Ascending aorta (tissue), 2 donors: ENCODE measurements around the gene WBP1L. TPM values are rescaled to one million over a fixed set of nuclear protein-coding genes. Genes with fewer than 3 reads are reported as not detected.
A peak's percentile ranks its signal among the peaks of the same experiment; 100 is the strongest.

Source experiments
- DNase-seq, 2 donors: peaks; one replicate each; pipeline ENCODE4 v3.0.0-alpha.2; 2019; ENCODE audit warnings: low spot score in 2 of 2
- H3K27ac ChIP-seq, 2 donors: fragments of 200-600 bp; sonication (generic); one replicate each; pipeline ENCODE4 v1.5.1; 2016 to 2017; ENCODE audit warnings: mild to moderate bottlenecking in 1 of 2
- H3K27me3 ChIP-seq: fragments of 200-600 bp; sonication (generic); one replicate; pipeline ENCODE4 v1.5.1; 2017
- H3K36me3 ChIP-seq, 2 donors: fragments of 200-600 bp; sonication (generic); one replicate each; pipeline ENCODE4 v1.5.1; 2016
- H3K4me1 ChIP-seq, 2 donors: fragments of 200-600 bp; sonication (generic); one replicate each; pipeline ENCODE4 v1.5.1; 2016 to 2017; ENCODE audit warnings: mild to moderate bottlenecking in 1 of 2
- H3K4me3 ChIP-seq, 2 donors: fragments of 200-600 bp; sonication (generic); one replicate each; pipeline ENCODE4 v1.5.1; 2016 to 2017; ENCODE audit warnings: mild to moderate bottlenecking in 1 of 2
- H3K9me3 ChIP-seq, 2 donors: fragments of 200-600 bp; sonication (generic); one replicate each; pipeline ENCODE4 v1.5.1; 2016
- CTCF ChIP-seq, 3 experiments: fragments of 200-600 bp in 2 of 3; fragments of 450-650 bp in 1 of 3; sonication (generic) in 2 of 3; IDR thresholded peaks; one replicate each; pipeline ENCODE4 v1.5.1; 2016 to 2019; ENCODE audit warnings: antibody characterized with exemption in 3 of 3, mild to moderate bottlenecking in 1 of 3, moderate library complexity in 1 of 3
- intact Hi-C: fragments of 100-400 bp; cut with DNase I; formaldehyde crosslinking; loops from one replicate; pipeline ENCODE4 v1.15.1; 2023
- total RNA-seq: library from RNA; depleted of rRNA; stranded (reverse); fragments of >200 nt; gene quantifications from one replicate; pipeline ENCODE4 v1.1.0, GENCODE V29; 2016

Gene WBP1L
- total RNA-seq, 1 donor from 2014 or later, result 107 TPM

- Histone ChIP-seq H3K4me3 (no peak overlapping the region), H3K9me3 (no peaks in the 10 kb centered on the region), H3K36me3 (peaks cover 4 to 7% of the 10 kb centered on the region in 2 donors), H3K4me1 (peaks cover 10 to 35% of the 10 kb centered on the region in 2 donors), H3K27me3 (no peaks in the 10 kb centered on the region), H3K27ac (peak overlapping the region in 1 of 2 donors; percentile 34)
- DNase-seq, result no peak
- no peak for TF ChIP-seq CTCF (IDR thresholded peaks at IDR 0.05)
- intact Hi-C loops, result no loop called here
These were observed 25.8 kb downstream of the WBP1L start for GRCh38 chr10:102769375-102770107.

- no peak for TF ChIP-seq CTCF (IDR thresholded peaks at IDR 0.05)
- no peaks in the 10 kb centered on the region for H3K9me3 ChIP-seq
- peaks cover 4 to 5% of the 10 kb centered on the region in 2 donors for H3K36me3 ChIP-seq
- peaks cover 12 to 36% of the 10 kb centered on the region in 2 donors for H3K4me1 ChIP-seq
- intact Hi-C loops, result no loop called here
- DNase-seq, result no peak
- H3K27ac ChIP-seq, result peak overlapping the region in 1 of 2 donors; percentile 34
- no peak overlapping the region for H3K4me3 ChIP-seq
- no peaks in the 10 kb centered on the region for H3K27me3 ChIP-seq
These were observed 26.3 kb downstream of the WBP1L start for GRCh38 chr10:102770108-102770482.

- Histone ChIP-seq H3K4me1 (peaks cover 12 to 41% of the 10 kb centered on the region in 2 donors), H3K9me3 (no peaks in the 10 kb centered on the region), H3K27me3 (no peaks in the 10 kb centered on the region), H3K4me3 (no peak overlapping the region), H3K27ac (peak overlapping the region in 1 of 2 donors; percentile 34), H3K36me3 (no peaks in the 10 kb centered on the region)
- DNase-seq, result no peak
- intact Hi-C loops, result no loop called here
- TF ChIP-seq CTCF (IDR thresholded peaks at IDR 0.05), result no peak
These were observed 27.0 kb downstream of the WBP1L start for GRCh38 chr10:102770792-102771191.

- no peaks in the 10 kb centered on the region for H3K36me3 ChIP-seq
- no peak overlapping the region for H3K4me3 ChIP-seq
- intact Hi-C loops, result no loop called here
- TF ChIP-seq CTCF (IDR thresholded peaks at IDR 0.05), result no peak
- no peaks in the 10 kb centered on the region for H3K27me3 ChIP-seq
- DNase-seq, result no peak
- H3K27ac ChIP-seq, result peak overlapping the region; percentile 92 to 95
- peaks cover 23 to 48% of the 10 kb centered on the region in 2 donors for H3K4me1 ChIP-seq
- H3K9me3 ChIP-seq, result no peaks in the 10 kb centered on the region
These were observed 29.6 kb downstream of the WBP1L start for GRCh38 chr10:102773320-102773719.

GRCh38 chr10:102773986-102774385, 30.2 kb downstream of the WBP1L start:
- Histone ChIP-seq H3K4me3 (no peak overlapping the region), H3K4me1 (peaks cover 25 to 55% of the 10 kb centered on the region in 2 donors), H3K9me3 (no peaks in the 10 kb centered on the region), H3K27me3 (no peaks in the 10 kb centered on the region), H3K27ac (peak overlapping the region; percentile 92 to 95), H3K36me3 (no peaks in the 10 kb centered on the region)
- intact Hi-C loops, result loop anchor here (2.0 kb wide), 1 partner anchor 21 kb away; no protein-coding TSS in a partner anchor
- DNase-seq, result no peak
- no peak for TF ChIP-seq CTCF (IDR thresholded peaks at IDR 0.05)
